OCI-M2 (cell line): ENCODE data around the gene DLG2.
"Not testable (repeated sequence)": the region's sequence is repeated elsewhere in the genome, so short reads cannot be mapped to it uniquely, and the experiment has no call there.

Experiments
- DNase-seq: peaks from one replicate; lab custom pipeline; 2025; ENCODE audit not compliant: unreplicated experiment; lab: John Stamatoyannopoulos, UW

The DLG2 gene

GRCh38 chr11:83759148-83759547 lies 1868.0 kb downstream of the DLG2 start:
- no peak for DNase-seq

GRCh38 chr11:83751041-83751440 lies 1876.1 kb downstream of the DLG2 start:
- no peak for DNase-seq

- no peak for DNase-seq
Observed at GRCh38 chr11:83746921-83747585, 1880.1 kb downstream of the DLG2 start.

GRCh38 chr11:83744620-83745192 lies 1882.4 kb downstream of the DLG2 start:
- DNase-seq = no peak

- DNase-seq = no peak
Observed at GRCh38 chr11:83736684-83737083, 1890.5 kb downstream of the DLG2 start.

GRCh38 chr11:83734120-83734519 lies 1893.0 kb downstream of the DLG2 start:
- DNase-seq = no peak

GRCh38 chr11:83731288-83731687 lies 1895.9 kb downstream of the DLG2 start:
- DNase-seq = not testable (repeated sequence)

- no peak for DNase-seq
Observed at GRCh38 chr11:83728281-83728680, 1898.9 kb downstream of the DLG2 start.

GRCh38 chr11:83727251-83727650 lies 1899.9 kb downstream of the DLG2 start:
- no peak for DNase-seq

GRCh38 chr11:83726316-83726715 lies 1900.8 kb downstream of the DLG2 start:
- DNase-seq = no peak

GRCh38 chr11:83725728-83726127 lies 1901.4 kb downstream of the DLG2 start:
- DNase-seq = no peak

- DNase-seq = no peak
Observed at GRCh38 chr11:83725269-83725560, 1901.9 kb downstream of the DLG2 start.

- DNase-seq = no peak
Observed at GRCh38 chr11:83723999-83724398, 1903.1 kb downstream of the DLG2 start.

- no peak for DNase-seq
Observed at GRCh38 chr11:83722392-83723119, 1904.6 kb downstream of the DLG2 start.

GRCh38 chr11:83721263-83721662 lies 1905.9 kb downstream of the DLG2 start:
- DNase-seq = no peak

GRCh38 chr11:83720675-83721074 lies 1906.5 kb downstream of the DLG2 start:
- DNase-seq = no peak

GRCh38 chr11:83717537-83717936 lies 1909.6 kb downstream of the DLG2 start:
- no peak for DNase-seq

- no peak for DNase-seq
Observed at GRCh38 chr11:83715927-83716535, 1911.1 kb downstream of the DLG2 start.

- no peak for DNase-seq
Observed at GRCh38 chr11:83713708-83714107, 1913.4 kb downstream of the DLG2 start.

- no peak for DNase-seq
Observed at GRCh38 chr11:83711106-83711527, 1916.0 kb downstream of the DLG2 start.

GRCh38 chr11:83709434-83709833 lies 1917.7 kb downstream of the DLG2 start:
- DNase-seq = no peak

- no peak for DNase-seq
Observed at GRCh38 chr11:83706566-83706965, 1920.6 kb downstream of the DLG2 start.
